HepG2 (cell line): ENCODE results near the gene CCDC170. TPM values are rescaled to one million over a fixed set of nuclear protein-coding genes. Genes with fewer than 3 reads are reported as not detected.

Experiments used
- ATAC-seq: fragments of 200-7000 bp; cut with Tn5 transposase; 3 replicates; pipeline ENCODE4 v1.9.1; 2020; ENCODE audit warnings: mild to moderate bottlenecking, moderate library complexity
- BruUV-seq: library from RNA; stranded (reverse); fragments of 400-500 nt; replicated peaks from 2 replicates; lab custom pipeline; 2021; lab: Mats Ljungman, UMichigan
- CTCF ChIA-PET: fragments of 300-600 bp; formaldehyde crosslinking; extraction: SDS; loops from one replicate; lab custom pipeline; 2021; ENCODE audit warnings: low total read pairs, inconsistent platforms, low intra/inter-chr PET ratio; lab: Yijun Ruan, JAX
- POLR2A ChIA-PET: fragments of 350-600 bp; sonication (Branson Sonifier 250); formaldehyde crosslinking; loops from one replicate; lab custom pipeline; 2020; ENCODE audit warnings: antibody characterized with exemption, inconsistent platforms; lab: Yijun Ruan, JAX
- DNase-seq: peaks from one replicate; pipeline ENCODE4 v3.0.0-alpha.2; 2015; ENCODE audit warnings: low spot score
- FAIRE-seq: peaks from 3 replicates; lab custom pipeline; 2011; peaks lifted over from hg19 to GRCh38; lab: Jason Lieb, UNC
- H2AFZ ChIP-seq: one replicate; pipeline ENCODE4 v1.6.1; 2011; ENCODE audit warnings: low read length, inconsistent platforms
- H3K27ac ChIP-seq: fragments of 300-600 bp; 3 replicates; pipeline ENCODE4 v1.8.0; 2011; ENCODE audit warnings: mixed run types, mild to moderate bottlenecking, mixed read lengths, low read length, inconsistent platforms; ENCODE audit not compliant: insufficient read depth; ENCODE audit errors: extremely low read length
- H3K27me3 ChIP-seq, 2 experiments: fragments of 200-600 bp in 1 of 2; 2 replicates in 1 of 2; 3 replicates in 1 of 2; pipeline versions ENCODE4 v1.6.0 to v1.8.0; 2011; ENCODE audit warnings: low read length in 2 of 2, mild to moderate bottlenecking in 2 of 2, moderate library complexity in 2 of 2, inconsistent platforms in 1 of 2; ENCODE audit not compliant: insufficient read depth in 2 of 2, control insufficient read depth in 1 of 2
- H3K36me3 ChIP-seq, 2 experiments: fragments of 200-600 bp in 1 of 2; replicated peaks in 1 of 2; 2 replicates in 1 of 2; 3 replicates in 1 of 2; pipeline versions ENCODE4 v1.5.1 to v1.8.0; 2011; ENCODE audit warnings: low read length in 2 of 2, inconsistent platforms in 1 of 2; ENCODE audit not compliant: insufficient read depth in 2 of 2, control insufficient read depth in 1 of 2
- H3K4me1 ChIP-seq: 2 replicates; pipeline ENCODE4 v1.5.1; 2012; ENCODE audit warnings: low read length, inconsistent platforms; ENCODE audit not compliant: insufficient read depth
- H3K4me2 ChIP-seq: 2 replicates; pipeline ENCODE4 v1.6.0; 2011; ENCODE audit warnings: low read depth, low read length, inconsistent platforms
- H3K4me3 ChIP-seq, 3 experiments: fragments of 200-600 bp in 1 of 3; sonication (generic), shearing (Covaris generic) in 1 of 3; replicated peaks in 1 of 3; 2 replicates each; pipeline ENCODE4 v1.5.1; 2011 to 2016; ENCODE audit warnings: low read length in 3 of 3, inconsistent platforms in 2 of 3, low read depth in 2 of 3, mild to moderate bottlenecking in 2 of 3, control low read depth in 1 of 3, mixed read lengths in 1 of 3; ENCODE audit not compliant: insufficient read depth in 1 of 3
- H3K79me2 ChIP-seq: one replicate; pipeline ENCODE4 v1.6.1; 2011; ENCODE audit warnings: low read length, inconsistent platforms; ENCODE audit not compliant: insufficient read depth
- H3K9ac ChIP-seq: 2 replicates; pipeline ENCODE4 v1.6.0; 2011; ENCODE audit warnings: mild to moderate bottlenecking, low read depth, low read length, inconsistent platforms; ENCODE audit not compliant: insufficient read depth
- H3K9me3 ChIP-seq: 2 replicates; pipeline ENCODE4 v1.5.1; 2012; ENCODE audit warnings: mild to moderate bottlenecking, low read length
- H4K20me1 ChIP-seq: 2 replicates; pipeline ENCODE4 v1.6.0; 2011; ENCODE audit warnings: inconsistent platforms, mild to moderate bottlenecking, low read length, moderate library complexity; ENCODE audit not compliant: insufficient read depth
- GTF2F1 ChIP-seq: fragments of 150-350 bp; IDR thresholded peaks from 2 replicates; pipeline ENCODE4 v1.6.1; 2014; ENCODE audit warnings: low read length
- KDM1A ChIP-seq: IDR thresholded peaks from 2 replicates; pipeline ENCODE4 v1.6.1; 2016; ENCODE audit warnings: missing compliant biosample characterization
- KLF16 ChIP-seq, 2 experiments: sonication (generic) in 1 of 2; formaldehyde crosslinking in 1 of 2; IDR thresholded peaks; 2 replicates each; pipeline versions ENCODE4 v1.6.1 to v1.8.0; 2016 to 2023; ENCODE audit warnings: missing genetic modification reagents in 2 of 2, missing compliant biosample characterization in 1 of 2
- MED8 ChIP-seq: sonication (generic); formaldehyde crosslinking; IDR thresholded peaks from 2 replicates; pipeline ENCODE4 v1.8.1; 2023; ENCODE audit warnings: mild to moderate bottlenecking, missing genetic modification reagents; ENCODE audit not compliant: insufficient replicate concordance
- NCOA2 ChIP-seq: sonication (generic); formaldehyde crosslinking; IDR thresholded peaks from 2 replicates; pipeline ENCODE4 v1.8.0; 2022; ENCODE audit warnings: inconsistent platforms
- SMARCE1 ChIP-seq: fragments of 450-650 bp; IDR thresholded peaks from 2 replicates; pipeline ENCODE4 v1.6.1; 2017; ENCODE audit warnings: borderline replicate concordance
- ZKSCAN1 ChIP-seq: fragments of 150-350 bp; IDR thresholded peaks from 2 replicates; pipeline ENCODE4 v1.6.1; 2014; ENCODE audit warnings: low read length
- ZNF761 ChIP-seq: sonication (generic); formaldehyde crosslinking; conservative IDR thresholded peaks from 2 replicates; pipeline ENCODE4 v1.4.0; 2020; ENCODE audit warnings: mild to moderate bottlenecking, missing genetic modification reagents
- ZNF772 ChIP-seq: sonication (generic); formaldehyde crosslinking; IDR thresholded peaks from 2 replicates; pipeline ENCODE4 v1.5.0; 2020; ENCODE audit warnings: mild to moderate bottlenecking, missing genetic modification reagents
- ZNF788 ChIP-seq: sonication (generic); formaldehyde crosslinking; IDR thresholded peaks from 2 replicates; pipeline ENCODE4 v1.5.0; 2020; ENCODE audit warnings: mild to moderate bottlenecking, missing genetic modification reagents, borderline replicate concordance
- WGBS: methylation state at CpG from one replicate; pipeline ENCODE4 v1.1.6; 2017; ENCODE audit warnings: low lambda C conversion rate; 5-methylcytosine and 5-hydroxymethylcytosine counted together
- in situ Hi-C: cut with HindIII; loops from 2 replicates; pipeline ENCODE4 v1.10.0; 2017; ENCODE audit warnings: low pct_unique_long_range_greater_than_20kb; ENCODE audit not compliant: extremely low pct_ligation_motif_present
- intact Hi-C: fragments of 100-400 bp; cut with micrococcal nuclease; formaldehyde crosslinking; loops from one replicate; pipeline ENCODE4 v1.10.0; 2022; ENCODE audit not compliant: unreplicated experiment
- polyA plus RNA-seq, 8 experiments: library from polyadenylated mRNA; depleted of rRNA in 3 of 8; stranded (reverse) in 7 of 8; unstranded in 1 of 8; fragments of >200 nt; fragmentation: Illumina TruSeq in 4 of 8; extraction: Trizol in 4 of 8; gene quantifications; 2 replicates each; pipeline versions ENCODE4 v1.2.1 to v1.2.3, GENCODE V29; 2011 to 2016; ENCODE audit warnings: low read depth in 4 of 8, missing spikeins in 1 of 8, mixed read lengths in 1 of 8; ENCODE audit not compliant: insufficient read depth in 1 of 8
- total RNA-seq, 5 experiments: library from RNA; depleted of rRNA; stranded (reverse); fragments of >200 nt; fragmentation: Illumina TruSeq; extraction: Trizol; gene quantifications; 2 replicates each; pipeline ENCODE4 v1.2.3, GENCODE V29; 2016; ENCODE audit warnings: low read depth in 1 of 5
- TF ChIP-seq, protein P1 (sequence below): sonication (generic); formaldehyde crosslinking; IDR thresholded peaks from 2 replicates; pipeline ENCODE4 v1.4.0; 2020; ENCODE audit warnings: low read depth, missing genetic modification reagents
- TF ChIP-seq, protein P2 (sequence below): sonication (generic); formaldehyde crosslinking; IDR thresholded peaks from 2 replicates; pipeline ENCODE4 v1.5.1; 2020; ENCODE audit warnings: mild to moderate bottlenecking, missing genetic modification reagents

Gene CCDC170
- total and polyA plus RNA-seq, 2 of the 13 experiments (the other 11 are each of a cell fraction or from before 2014, with no cell fraction given): 0.90 to 5.1 TPM

DNA sequence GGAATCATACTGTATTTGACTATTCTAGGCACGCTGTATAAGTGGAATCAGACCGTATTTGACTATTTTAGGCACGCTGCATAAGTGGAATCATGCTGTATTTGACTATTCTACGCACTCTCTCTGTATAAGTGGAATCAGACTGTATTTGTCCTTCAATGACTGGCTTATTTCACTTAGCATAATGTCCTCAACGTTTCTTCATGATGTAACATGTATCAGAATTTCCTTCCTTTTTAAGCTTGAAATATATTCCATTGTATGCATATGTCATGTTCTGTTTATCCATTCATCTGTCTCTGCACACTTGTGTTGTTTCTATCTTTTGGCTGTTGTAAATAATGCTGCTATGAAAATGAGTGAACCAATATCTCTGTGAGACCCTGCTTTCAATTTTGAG, 5.7 kb downstream of the CCDC170 start:
- ATAC-seq: no peak
- no peaks in the 10 kb centered on the region for H3K9me3 ChIP-seq
- TF ChIP-seq MED8 (CRISPR knock-in tag) (no peak), NCOA2 (CRISPR knock-in tag) (no peak), SMARCE1 (no peak), KLF16 (CRISPR knock-in tag; IDR thresholded peaks at IDR 0.05) (no peak), GTF2F1 (no peak), ZNF772 (CRISPR knock-in tag) (no peak), ZNF761 (no peak), ZNF788 (CRISPR knock-in tag) (no peak), ZKSCAN1 (no peak), KDM1A (CRISPR knock-in tag) (no peak)
- TF ChIP-seq, protein P1, sequence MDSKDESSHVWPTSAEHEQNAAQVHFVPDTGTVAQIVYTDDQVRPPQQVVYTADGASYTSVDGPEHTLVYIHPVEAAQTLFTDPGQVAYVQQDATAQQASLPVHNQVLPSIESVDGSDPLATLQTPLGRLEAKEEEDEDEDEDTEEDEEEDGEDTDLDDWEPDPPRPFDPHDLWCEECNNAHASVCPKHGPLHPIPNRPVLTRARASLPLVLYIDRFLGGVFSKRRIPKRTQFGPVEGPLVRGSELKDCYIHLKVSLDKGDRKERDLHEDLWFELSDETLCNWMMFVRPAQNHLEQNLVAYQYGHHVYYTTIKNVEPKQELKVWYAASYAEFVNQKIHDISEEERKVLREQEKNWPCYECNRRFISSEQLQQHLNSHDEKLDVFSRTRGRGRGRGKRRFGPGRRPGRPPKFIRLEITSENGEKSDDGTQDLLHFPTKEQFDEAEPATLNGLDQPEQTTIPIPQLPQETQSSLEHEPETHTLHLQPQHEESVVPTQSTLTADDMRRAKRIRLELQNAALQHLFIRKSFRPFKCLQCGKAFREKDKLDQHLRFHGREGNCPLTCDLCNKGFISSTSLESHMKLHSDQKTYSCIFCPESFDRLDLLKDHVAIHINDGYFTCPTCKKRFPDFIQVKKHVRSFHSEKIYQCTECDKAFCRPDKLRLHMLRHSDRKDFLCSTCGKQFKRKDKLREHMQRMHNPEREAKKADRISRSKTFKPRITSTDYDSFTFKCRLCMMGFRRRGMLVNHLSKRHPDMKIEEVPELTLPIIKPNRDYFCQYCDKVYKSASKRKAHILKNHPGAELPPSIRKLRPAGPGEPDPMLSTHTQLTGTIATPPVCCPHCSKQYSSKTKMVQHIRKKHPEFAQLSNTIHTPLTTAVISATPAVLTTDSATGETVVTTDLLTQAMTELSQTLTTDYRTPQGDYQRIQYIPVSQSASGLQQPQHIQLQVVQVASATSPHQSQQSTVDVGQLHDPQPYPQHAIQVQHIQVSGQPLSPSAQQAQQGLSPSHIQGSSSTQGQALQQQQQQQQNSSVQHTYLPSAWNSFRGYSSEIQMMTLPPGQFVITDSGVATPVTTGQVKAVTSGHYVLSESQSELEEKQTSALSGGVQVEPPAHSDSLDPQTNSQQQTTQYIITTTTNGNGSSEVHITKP: no peak
- TF ChIP-seq, protein P2, sequence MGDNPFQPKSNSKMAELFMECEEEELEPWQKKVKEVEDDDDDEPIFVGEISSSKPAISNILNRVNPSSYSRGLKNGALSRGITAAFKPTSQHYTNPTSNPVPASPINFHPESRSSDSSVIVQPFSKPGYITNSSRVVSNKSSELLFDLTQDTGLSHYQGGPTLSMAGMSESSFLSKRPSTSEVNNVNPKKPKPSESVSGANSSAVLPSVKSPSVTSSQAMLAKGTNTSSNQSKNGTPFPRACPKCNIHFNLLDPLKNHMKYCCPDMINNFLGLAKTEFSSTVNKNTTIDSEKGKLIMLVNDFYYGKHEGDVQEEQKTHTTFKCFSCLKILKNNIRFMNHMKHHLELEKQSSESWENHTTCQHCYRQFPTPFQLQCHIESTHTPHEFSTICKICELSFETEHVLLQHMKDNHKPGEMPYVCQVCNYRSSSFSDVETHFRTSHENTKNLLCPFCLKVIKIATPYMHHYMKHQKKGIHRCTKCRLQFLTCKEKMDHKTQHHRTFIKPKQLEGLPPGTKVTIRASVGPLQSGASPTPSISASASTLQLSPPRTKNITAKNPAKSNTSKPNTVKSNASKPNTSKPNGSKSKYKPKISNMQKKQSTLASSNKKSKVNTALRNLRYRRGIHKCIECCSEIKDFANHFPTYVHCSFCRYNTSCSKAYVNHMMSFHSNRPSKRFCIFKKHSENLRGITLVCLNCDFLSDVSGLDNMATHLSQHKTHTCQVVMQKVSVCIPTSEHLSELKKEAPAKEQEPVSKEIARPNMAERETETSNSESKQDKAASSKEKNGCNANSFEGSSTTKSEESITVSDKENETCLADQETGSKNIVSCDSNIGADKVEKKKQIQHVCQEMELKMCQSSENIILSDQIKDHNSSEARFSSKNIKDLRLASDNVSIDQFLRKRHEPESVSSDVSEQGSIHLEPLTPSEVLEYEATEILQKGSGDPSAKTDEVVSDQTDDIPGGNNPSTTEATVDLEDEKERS (CRISPR knock-in tag): no peak
- no peak overlapping the region for H3K27ac ChIP-seq
- BruUV-seq: no TSS peak
- H3K9ac ChIP-seq: no peak overlapping the region
- DNase-seq: no peak
- POLR2A ChIA-PET: no interaction called here
- H3K79me2 ChIP-seq: no peaks in the 10 kb centered on the region
- no peaks in the 10 kb centered on the region for H3K36me3 ChIP-seq
- FAIRE-seq: no peak
- no peaks in the 10 kb centered on the region for H4K20me1 ChIP-seq
- peaks cover 80% of the 10 kb centered on the region for H3K4me1 ChIP-seq
- H3K27me3 ChIP-seq: no peaks in the 10 kb centered on the region; a peak in 1 of 5 replicates
- H3K4me3 ChIP-seq: no peak overlapping the region
- CTCF ChIA-PET: no interaction called here
- H2AFZ ChIP-seq: no peak overlapping the region
- intact Hi-C loops (loop anchor here (10.0 kb wide), 1 partner anchor 775 kb away; no protein-coding TSS in a partner anchor), in situ Hi-C loops (no loop called here)
- WGBS: 66% methylated on average over 5 of the region's 5 CpGs
- no peak overlapping the region for H3K4me2 ChIP-seq
